ENCODE data around the gene TMEM245. TPM values are rescaled to one million over a fixed set of nuclear protein-coding genes. Genes with fewer than 3 reads are reported as not detected.

TMEM245 gene
- total and polyA plus RNA-seq, 2 of the 13 experiments (the other 11 are each of a cell fraction or from before 2014, with no cell fraction given) = 53.5 to 55.4 TPM

DNA sequence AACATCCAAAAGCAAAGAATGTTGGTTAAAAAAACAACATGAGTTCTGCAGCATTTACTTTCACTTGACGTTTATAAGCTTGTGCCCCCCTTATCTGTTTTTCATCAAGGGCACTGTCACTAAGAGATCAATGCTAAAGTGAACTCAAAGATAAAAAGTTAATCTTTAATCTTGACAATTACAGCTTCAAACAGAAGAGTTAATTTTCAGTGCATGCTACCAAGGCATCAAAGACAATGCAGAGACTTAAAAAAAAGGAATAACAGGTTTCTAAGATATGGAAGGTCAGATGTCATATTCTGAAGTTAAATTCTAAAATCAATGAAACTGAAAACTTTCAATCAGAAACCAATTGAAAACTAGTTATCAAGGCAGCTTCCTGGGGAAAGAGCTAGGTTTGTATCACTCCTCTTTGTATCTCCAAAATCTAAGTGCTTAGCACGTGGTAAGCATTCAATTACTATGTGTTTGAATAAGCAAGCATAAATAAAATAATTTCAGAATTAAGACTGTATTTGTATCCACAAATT lies 37.6 kb downstream of the TMEM245 start (continued):
- TF ChIP-seq ZHX2 (IDR thresholded peaks at IDR 0.05; ENCODE audit: low read depth) = no peak
- TF ChIP-seq ZHX2 (CRISPR knock-in tag; IDR thresholded peaks at IDR 0.05; ENCODE audit: borderline replicate concordance) = peak; percentile 36; the same call in 1 of the 2 replicates
- TF ChIP-seq CTCF (CRISPR knock-in tag; IDR thresholded peaks at IDR 0.05) = no peak
- TF ChIP-seq ZMYM4 (CRISPR knock-in tag; IDR thresholded peaks at IDR 0.05) = peak; percentile 59; the same call in 1 of the 2 replicates
- TF ChIP-seq ZNF367 (CRISPR knock-in tag; IDR thresholded peaks at IDR 0.05; ENCODE audit: borderline replicate concordance) = no peak
- TF ChIP-seq POGZ (CRISPR knock-in tag; IDR thresholded peaks at IDR 0.05) = peak; percentile 70
- 0 out of 2 replicates have a peak, but pooled peaks have one; percentile 41 for TF ChIP-seq E2F1 (CRISPR knock-in tag; IDR thresholded peaks at IDR 0.05)
- TF ChIP-seq RBFOX2 (IDR thresholded peaks at IDR 0.05; ENCODE audit: low read depth, low read length) = 0 out of 2 replicates have a peak, but pooled peaks have one; percentile 4
- TF ChIP-seq KDM6A (CRISPR knock-in tag; IDR thresholded peaks at IDR 0.05; ENCODE audit: low read depth) = peak; percentile 87
- TF ChIP-seq AKAP8 (CRISPR knock-in tag; IDR thresholded peaks at IDR 0.05) = no peak
- TF ChIP-seq MZF1 (CRISPR knock-in tag; IDR thresholded peaks at IDR 0.05; ENCODE audit: borderline replicate concordance) = no peak
- TF ChIP-seq CHD4 (IDR thresholded peaks at IDR 0.05; ENCODE audit: borderline replicate concordance, low read length) = peak; percentile 71; the same call in 1 of the 2 replicates
- no peak for TF ChIP-seq FOXA1 (IDR thresholded peaks at IDR 0.05)
- peak; percentile 48 for TF ChIP-seq FOXA1 (CRISPR knock-in tag; IDR thresholded peaks at IDR 0.05)
- TF ChIP-seq, protein P1, sequence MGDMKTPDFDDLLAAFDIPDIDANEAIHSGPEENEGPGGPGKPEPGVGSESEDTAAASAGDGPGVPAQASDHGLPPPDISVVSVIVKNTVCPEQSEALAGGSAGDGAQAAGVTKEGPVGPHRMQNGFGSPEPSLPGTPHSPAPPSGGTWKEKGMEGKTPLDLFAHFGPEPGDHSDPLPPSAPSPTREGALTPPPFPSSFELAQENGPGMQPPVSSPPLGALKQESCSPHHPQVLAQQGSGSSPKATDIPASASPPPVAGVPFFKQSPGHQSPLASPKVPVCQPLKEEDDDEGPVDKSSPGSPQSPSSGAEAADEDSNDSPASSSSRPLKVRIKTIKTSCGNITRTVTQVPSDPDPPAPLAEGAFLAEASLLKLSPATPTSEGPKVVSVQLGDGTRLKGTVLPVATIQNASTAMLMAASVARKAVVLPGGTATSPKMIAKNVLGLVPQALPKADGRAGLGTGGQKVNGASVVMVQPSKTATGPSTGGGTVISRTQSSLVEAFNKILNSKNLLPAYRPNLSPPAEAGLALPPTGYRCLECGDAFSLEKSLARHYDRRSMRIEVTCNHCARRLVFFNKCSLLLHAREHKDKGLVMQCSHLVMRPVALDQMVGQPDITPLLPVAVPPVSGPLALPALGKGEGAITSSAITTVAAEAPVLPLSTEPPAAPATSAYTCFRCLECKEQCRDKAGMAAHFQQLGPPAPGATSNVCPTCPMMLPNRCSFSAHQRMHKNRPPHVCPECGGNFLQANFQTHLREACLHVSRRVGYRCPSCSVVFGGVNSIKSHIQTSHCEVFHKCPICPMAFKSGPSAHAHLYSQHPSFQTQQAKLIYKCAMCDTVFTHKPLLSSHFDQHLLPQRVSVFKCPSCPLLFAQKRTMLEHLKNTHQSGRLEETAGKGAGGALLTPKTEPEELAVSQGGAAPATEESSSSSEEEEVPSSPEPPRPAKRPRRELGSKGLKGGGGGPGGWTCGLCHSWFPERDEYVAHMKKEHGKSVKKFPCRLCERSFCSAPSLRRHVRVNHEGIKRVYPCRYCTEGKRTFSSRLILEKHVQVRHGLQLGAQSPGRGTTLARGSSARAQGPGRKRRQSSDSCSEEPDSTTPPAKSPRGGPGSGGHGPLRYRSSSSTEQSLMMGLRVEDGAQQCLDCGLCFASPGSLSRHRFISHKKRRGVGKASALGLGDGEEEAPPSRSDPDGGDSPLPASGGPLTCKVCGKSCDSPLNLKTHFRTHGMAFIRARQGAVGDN (CRISPR knock-in tag; IDR thresholded peaks at IDR 0.05) = no peak
- TF ChIP-seq ZNF660 (CRISPR knock-in tag; IDR thresholded peaks at IDR 0.05; ENCODE audit: borderline replicate concordance, low read depth) = no peak
- TF ChIP-seq FOXP1 (IDR thresholded peaks at IDR 0.05) = no peak
- TF ChIP-seq FOXP1 (CRISPR knock-in tag; IDR thresholded peaks at IDR 0.05) = peak; percentile 87
- TF ChIP-seq HDAC2 (CRISPR knock-in tag; IDR thresholded peaks at IDR 0.05) = peak; percentile 92

All from HepG2 (cell line).